Measurements from ENCODE around the gene FOXP1. TPM values are rescaled to one million over a fixed set of nuclear protein-coding genes. Genes with fewer than 3 reads are reported as not detected.

Gene FOXP1
- total RNA-seq, 1 experiment from 2014 or later: 75.3 TPM

DNA sequence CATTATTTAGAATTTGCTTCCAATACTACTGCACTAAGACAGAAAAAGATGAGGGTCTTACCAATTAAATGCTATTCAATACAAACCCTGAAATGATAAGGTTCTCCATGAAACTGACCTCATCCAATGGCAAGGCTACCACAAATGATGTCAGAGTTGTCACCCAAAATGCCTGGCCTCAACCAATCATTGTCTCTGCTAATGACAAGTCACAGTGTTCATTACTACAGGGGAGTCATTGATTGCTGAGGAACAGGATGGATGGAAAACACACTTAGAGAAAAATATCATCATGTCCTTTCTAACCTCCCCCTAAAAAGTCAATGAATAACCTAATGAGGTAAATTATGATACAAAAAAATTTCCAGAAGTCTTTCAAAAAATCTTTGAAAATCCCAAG, 91.0 kb downstream of the FOXP1 start:
- H4K8ac ChIP-seq (replicated peaks; ENCODE audit: insufficient read length, low read depth, low read length): no peak overlapping the region
- peaks cover 40 to 42% of the 10 kb centered on the region in 2 experiments for H3K4me1 Mint-ChIP-seq
- H3K79me1 ChIP-seq (ENCODE audit: insufficient read depth, low read depth, low read length, poor library complexity, severe bottlenecking): no peaks in the 10 kb centered on the region
- no peak overlapping the region for H3K23ac ChIP-seq (ENCODE audit: insufficient read length, low read depth, low read length)
- peaks cover 19 to 31% (median 25%) of the 10 kb centered on the region in 3 experiments for H3K36me3 Mint-ChIP-seq (ENCODE audit: insufficient read depth in 1 of 3, low read depth in 3 of 3)
- no peak overlapping the region for H3K18ac ChIP-seq (ENCODE audit: insufficient read length, low read depth, low read length)
- H2BK15ac ChIP-seq (ENCODE audit: low read depth, low read length): no peak overlapping the region
- no peak overlapping the region for H2AFZ ChIP-seq (ENCODE audit: low read length)
- no peak overlapping the region for H3T11ph ChIP-seq (ENCODE audit: low read length)
- H2BK20ac ChIP-seq (ENCODE audit: low read depth, low read length, poor library complexity, severe bottlenecking): no peak overlapping the region
- H3K4me1 ChIP-seq (ENCODE audit: insufficient read depth, low read length): peaks cover 12% of the 10 kb centered on the region; the same call in 1 of the 2 replicates
- no peak for DNase-seq
- no peak overlapping the region for H3K4me3 Mint-ChIP-seq
- H3K14ac ChIP-seq (ENCODE audit: insufficient read depth, low read length): no peak overlapping the region
- peaks cover 5 to 12% of the 10 kb centered on the region in 2 experiments for H3K9me3 Mint-ChIP-seq
- H3K27me3 Mint-ChIP-seq (ENCODE audit: low read depth): no peaks in the 10 kb centered on the region
- TF ChIP-seq, protein P1, sequence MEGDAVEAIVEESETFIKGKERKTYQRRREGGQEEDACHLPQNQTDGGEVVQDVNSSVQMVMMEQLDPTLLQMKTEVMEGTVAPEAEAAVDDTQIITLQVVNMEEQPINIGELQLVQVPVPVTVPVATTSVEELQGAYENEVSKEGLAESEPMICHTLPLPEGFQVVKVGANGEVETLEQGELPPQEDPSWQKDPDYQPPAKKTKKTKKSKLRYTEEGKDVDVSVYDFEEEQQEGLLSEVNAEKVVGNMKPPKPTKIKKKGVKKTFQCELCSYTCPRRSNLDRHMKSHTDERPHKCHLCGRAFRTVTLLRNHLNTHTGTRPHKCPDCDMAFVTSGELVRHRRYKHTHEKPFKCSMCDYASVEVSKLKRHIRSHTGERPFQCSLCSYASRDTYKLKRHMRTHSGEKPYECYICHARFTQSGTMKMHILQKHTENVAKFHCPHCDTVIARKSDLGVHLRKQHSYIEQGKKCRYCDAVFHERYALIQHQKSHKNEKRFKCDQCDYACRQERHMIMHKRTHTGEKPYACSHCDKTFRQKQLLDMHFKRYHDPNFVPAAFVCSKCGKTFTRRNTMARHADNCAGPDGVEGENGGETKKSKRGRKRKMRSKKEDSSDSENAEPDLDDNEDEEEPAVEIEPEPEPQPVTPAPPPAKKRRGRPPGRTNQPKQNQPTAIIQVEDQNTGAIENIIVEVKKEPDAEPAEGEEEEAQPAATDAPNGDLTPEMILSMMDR (conservative IDR thresholded peaks at IDR 0.05): no peak
- H2BK5ac ChIP-seq (ENCODE audit: insufficient read length, low read length): no peak overlapping the region
- H2BK120ac ChIP-seq (ENCODE audit: low read depth, low read length, poor library complexity, severe bottlenecking): no peak overlapping the region
- no peak overlapping the region for H3K4me2 ChIP-seq (ENCODE audit: insufficient read depth, insufficient read length, low read length)
- H3K27ac Mint-ChIP-seq: no peak overlapping the region
- H3K79me2 ChIP-seq (ENCODE audit: insufficient read depth, low read length): no peaks in the 10 kb centered on the region
- no peaks in the 10 kb centered on the region for H3K27me3 ChIP-seq (ENCODE audit: insufficient read depth, low read length)
- no peak overlapping the region for H3K56ac ChIP-seq (ENCODE audit: insufficient read length, low read depth, low read length)
- no peaks in the 10 kb centered on the region for H3K23me2 ChIP-seq (ENCODE audit: insufficient read length, low read depth, low read length, poor library complexity, severe bottlenecking)
- H3K4ac ChIP-seq (ENCODE audit: low read depth, low read length): no peak overlapping the region
- no peaks in the 10 kb centered on the region for H4K20me1 ChIP-seq (ENCODE audit: control insufficient read depth, insufficient read depth, insufficient read length)
- no peaks in the 10 kb centered on the region for H3K9me3 ChIP-seq (ENCODE audit: control insufficient read depth, low read depth, low read length)
- no peak overlapping the region for H2AK5ac ChIP-seq (ENCODE audit: insufficient read length, low read length)
- no peak overlapping the region for H3K9ac ChIP-seq (ENCODE audit: extremely low read depth, insufficient read length, low read length)
- no peak overlapping the region for H3K27ac ChIP-seq (ENCODE audit: insufficient read length, low read depth, low read length)
- H2BK12ac ChIP-seq (ENCODE audit: insufficient read length, low read depth, low read length): no peak overlapping the region
- H4K5ac ChIP-seq (ENCODE audit: insufficient read length, low read depth, low read length): no peak overlapping the region
- no peak overlapping the region for H4K91ac ChIP-seq (ENCODE audit: insufficient read length, low read depth, low read length)

Measured in H9 (cell line).